SHP77 treated with DMSO at 0.1 percent for 48 hours (cell line): ENCODE data around the gene ZNF638.

Experiments used
- DNase-seq: peaks from one replicate; lab custom pipeline; 2025; lab: John Stamatoyannopoulos, UW

Gene ZNF638

DNA sequence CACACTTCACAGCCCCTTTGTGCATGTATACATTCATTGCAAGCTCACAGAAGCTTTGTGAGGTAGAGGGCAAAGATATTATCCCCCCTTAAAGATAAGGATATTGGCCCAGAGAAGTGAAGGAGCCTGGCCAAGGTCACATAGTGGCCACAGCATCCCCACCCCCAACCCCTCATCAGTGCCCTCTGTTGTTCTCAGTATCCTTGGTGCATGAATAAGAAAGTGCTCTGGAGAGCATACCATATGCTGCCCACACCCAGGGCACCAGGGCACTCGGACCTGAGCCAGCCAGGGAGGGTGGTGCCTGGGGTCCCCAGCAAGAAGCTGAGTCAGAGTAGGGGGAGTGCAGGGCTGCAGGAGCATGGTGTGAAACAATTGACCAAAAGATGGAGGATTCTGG is 125.0 kb downstream of the ZNF638 start:
- no peak for DNase-seq

DNA sequence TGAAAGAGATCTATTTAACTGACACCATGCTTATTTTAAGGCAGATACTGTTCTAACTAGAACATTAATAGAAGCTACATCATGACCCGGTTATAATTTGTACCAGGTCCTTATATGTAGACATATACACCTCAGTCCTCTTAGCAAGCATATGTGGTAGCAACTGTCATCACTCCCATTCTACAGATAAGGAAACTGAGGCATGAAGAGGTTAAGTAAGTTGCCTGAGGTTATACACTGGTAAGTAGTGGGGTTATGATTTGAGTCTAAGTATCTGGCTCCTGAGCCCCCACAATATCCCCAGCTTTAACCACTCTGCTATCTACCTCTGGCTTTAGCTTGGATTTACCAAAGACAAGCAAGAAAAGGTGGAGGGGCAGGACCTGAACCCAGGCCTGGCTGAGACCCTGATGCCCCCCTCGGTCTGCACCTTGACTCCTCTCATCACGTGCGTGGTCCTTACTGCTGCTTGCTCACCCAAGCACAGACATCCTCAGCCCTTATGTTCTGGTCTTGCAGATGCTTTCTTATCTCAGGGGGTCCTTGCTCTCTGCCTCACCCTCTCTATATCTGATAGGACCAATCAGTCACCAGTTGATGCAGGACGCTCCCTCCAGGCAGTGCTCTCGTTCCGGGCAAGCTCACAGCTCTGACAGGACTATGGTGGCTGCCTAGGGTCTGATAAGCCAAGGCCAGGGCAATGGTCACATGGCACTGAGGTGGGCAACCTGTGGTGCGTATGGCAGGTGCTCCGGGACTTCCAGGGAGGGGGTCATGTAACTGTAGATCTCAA is 125.7 kb downstream of the ZNF638 start:
- no peak for DNase-seq

DNA sequence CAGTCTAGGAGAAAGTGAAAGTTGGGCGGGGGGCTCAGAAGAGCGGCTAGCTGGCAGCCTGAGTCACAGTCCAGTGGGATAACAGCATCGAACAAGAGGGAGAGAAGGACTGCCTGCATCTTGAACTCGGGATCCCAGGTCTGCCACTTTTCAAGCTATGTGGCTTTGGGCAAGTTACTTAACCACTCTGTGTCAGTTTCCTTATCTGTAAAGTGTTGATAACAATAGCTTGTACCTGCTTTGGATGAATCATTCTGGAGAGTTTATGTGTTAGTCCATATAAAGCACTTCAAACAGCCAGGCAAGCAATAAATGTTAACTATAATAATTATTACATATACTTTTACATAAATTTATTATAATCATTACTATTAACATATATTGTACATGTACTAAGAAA is 126.3 kb downstream of the ZNF638 start:
- no peak for DNase-seq

DNA sequence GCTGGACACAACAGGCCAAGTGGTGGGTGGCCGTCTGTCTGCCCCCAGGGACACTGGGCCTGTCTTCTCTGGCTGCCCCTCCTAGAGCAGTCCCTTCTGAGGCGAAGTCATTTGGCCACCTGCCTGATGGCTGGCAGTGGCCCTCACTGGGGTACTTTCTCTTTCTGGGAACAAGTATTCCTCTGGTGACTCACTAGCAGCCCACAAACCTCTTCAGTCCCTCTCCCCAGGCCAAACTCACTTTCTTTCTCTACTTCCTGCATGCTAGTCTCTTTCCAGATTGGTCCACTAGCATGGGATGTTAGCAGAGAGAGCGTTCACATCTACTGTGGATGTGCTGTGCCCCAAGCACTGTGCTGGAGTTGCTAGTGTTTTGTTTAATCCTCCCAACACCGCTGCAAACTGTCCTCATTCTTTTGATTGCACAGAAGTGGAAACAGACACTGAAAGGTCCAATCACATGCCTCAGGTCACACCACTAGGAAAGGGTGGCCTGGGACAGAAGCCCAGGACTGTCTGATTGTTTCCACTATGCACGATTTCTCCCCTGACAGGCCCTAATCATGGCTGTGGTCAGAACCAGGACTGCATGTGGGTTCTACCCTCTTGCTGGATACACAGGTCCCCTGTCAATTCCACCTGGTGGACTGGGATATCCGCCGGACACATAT is 127.0 kb downstream of the ZNF638 start:
- DNase-seq: no peak

DNA sequence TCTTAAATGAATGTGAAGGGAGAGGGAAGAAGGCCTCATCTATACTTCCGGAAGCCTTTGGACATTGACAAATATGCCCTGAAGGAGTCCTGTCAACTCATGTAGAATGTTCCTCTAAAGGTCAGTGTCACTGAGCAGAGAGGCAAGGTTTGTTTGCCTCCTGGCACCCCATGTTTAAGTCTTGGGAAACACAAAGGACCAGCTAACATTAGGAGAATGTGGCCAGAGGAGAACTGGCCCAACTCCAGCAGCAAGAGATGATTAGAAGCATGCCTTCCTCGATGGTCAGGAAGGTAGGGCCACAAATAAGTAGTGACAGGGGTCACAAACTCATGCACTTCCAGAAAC is 127.5 kb downstream of the ZNF638 start:
- DNase-seq: no peak

DNA sequence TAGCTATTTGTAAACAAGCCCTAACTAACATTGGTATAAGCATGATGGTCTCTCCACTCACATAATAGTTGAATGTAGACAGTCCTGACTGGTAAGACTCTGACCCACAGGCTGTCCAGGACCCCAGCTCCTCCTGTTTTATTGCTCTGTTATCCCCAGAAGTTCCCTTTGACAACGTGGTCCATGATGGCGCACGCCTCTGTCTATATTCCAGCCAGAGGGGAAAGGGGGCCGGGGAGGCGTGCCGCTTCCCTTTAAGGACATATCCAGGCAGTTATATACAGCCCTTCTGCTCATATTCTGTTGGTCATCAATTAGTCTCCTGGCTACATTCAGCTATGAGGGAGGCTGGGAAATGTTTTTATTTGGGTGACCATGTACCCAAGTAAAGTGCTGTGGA is 128.5 kb downstream of the ZNF638 start:
- DNase-seq: no peak

DNA sequence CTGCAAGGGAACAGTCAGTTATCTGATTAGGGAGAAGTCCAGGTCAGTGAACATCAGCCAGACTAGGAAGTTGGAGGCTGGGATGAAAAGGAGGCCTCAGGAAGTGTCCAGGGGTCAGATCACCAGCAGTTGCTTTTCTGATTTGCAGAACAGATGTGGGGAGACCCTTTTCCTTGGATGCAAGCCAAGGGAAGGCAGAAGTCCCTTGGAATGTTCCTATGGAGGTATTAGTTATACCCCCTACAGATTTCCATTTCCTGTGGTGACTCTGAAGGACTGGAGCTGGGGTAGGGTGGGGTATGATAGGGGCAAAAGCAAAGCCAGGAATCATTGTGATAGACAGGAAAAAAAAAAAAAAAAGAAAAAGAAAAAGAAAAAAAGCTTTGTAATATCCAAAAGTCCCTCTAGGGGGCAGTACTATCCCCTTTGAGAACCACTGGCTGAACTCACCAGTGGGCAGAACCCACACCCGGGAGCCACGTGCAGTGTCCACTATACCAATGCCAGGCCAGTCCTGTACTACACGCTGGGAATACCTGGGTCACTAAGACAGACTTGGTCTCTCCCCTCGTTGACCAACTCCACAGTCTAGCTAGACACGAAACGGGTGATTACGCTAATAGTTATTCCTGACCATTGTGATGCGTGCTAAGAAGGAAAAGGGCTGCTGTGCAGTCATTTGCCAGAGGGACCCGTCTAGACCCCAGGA is 129.2 kb downstream of the ZNF638 start:
- DNase-seq: no peak

DNA sequence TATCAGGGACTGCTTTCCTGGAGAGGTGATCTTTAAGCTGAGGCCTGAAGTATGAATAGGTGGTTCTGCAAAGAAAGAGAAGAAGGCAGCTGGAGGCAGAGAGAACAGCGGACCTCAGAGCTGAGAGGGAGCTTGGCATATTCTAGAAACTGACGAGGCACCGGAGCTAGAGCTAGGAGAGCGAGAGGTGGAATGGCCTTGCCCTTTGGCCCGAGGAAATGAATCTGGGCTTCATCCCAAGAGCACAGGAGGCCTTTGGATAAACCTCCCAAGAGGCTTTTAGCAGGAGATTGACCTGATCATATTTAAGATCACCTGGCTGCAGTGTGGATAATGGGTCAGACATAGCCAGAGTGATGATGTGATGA is 129.7 kb downstream of the ZNF638 start:
- no peak for DNase-seq

DNA sequence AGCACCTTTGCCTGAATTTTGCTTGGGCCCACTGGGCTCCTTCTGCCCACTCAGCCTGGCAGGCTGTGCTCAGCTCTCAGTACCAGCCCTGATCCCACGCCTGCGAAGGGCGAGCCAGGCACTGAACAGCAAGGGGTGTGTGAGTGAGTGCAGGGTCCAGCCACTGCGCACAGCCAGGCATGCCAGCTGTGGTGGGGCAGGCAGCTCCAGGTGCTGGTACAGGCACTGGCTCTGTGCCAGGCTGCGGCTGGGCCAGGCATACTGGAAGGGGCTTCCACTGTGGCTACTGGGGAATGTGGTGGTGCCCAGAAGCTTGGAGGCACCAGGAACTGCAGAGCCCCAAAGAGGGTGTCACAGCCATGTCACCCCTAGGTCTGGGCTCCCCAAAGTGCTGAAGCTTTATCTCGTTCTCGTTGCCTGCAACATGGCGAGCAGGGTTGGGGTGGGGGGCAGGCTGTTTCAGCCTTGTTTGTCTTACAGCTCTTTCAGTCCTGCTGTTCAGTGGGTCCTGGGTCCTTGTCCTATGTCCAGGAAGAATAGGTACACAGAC is 130.5 kb downstream of the ZNF638 start:
- no peak for DNase-seq

DNA sequence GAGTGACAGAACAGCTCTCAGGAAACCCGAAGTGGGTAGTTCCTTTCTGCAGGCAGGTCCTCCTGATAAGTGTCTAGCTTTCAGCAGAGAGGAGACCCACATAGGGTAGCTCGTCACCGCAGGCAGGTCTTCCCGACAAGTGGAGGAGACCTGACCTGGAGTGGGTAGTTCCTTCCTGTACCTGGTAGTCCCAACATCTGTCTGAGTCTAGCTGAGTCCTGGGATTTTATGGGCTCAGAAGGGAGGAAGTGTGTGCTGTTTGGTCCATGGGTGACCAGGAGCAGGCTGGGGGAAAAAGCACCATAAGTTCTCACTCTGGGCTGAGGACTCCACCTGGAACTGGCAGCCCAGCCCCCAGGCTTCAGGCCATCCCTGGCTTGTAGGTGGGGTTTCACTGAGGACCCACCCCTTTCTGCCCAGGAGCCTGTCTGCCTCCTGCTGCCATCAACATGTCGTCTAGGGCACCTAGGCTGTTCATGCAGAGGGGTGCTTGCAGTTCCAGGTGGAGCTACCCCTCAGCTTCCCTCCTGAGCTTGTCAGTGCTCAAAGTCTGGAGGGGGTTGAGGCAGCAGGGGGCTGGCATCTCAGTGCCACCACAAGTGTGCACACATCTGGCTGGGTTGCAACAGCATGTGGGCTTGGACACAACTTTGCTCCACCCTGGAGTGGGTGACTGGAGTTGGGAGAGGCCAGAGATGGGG is 131.2 kb downstream of the ZNF638 start:
- no peak for DNase-seq

DNA sequence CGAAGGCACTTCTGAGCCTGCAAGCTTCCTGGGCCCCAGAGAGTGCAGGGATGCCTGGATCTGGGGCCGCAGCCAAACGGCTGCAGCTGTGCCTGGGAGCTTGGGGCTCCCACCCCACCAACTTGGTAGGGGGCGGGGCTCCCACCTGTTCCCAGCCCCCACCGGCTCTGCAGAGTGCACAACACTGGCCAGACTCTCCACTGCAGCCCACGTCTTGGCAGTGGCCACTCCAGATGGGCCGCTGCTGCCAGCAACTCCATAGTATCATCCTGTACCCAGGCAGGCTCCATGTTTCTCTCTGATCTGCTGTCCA is 131.7 kb downstream of the ZNF638 start:
- DNase-seq: no peak

DNA sequence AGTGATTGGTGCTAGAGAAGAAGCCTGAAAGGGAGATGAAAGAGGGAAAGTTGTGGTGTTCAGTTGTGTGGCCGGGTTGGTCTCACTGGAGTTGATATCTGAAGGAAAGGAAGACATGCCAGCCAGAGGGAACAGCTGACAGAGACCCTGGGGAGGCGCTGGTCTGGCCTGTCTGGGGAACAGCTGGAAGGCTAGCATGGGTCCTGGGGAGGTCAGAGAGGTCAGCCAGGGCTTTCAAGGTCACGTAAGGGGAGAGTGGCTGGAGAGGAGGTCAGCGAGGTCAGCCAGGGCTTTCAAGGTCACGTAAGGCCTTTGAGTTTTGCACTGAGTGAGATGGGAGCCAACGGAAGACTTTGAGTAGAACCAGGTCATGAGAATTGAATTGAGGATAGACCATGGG is 132.8 kb downstream of the ZNF638 start:
- no peak for DNase-seq

DNA sequence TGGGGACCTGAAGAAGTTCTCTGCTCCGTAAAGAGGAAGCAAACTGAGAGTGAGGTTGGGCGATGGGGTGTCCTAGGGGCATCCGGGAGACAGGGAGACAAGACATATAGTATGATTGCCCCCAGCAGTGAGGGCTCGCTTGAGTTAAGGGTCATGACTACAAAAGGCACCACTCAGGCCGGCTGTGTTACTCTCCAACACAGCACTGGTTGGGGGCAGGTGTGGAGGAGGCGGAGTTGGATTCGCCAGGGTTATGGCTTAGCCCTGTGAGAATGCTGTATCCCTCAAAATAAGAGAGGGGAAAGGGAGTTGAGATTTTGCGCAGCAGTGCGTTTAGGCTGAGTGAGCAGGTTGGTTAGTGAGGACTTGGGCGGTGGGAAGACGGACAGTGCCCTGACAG is 133.8 kb downstream of the ZNF638 start:
- DNase-seq: no peak

DNA sequence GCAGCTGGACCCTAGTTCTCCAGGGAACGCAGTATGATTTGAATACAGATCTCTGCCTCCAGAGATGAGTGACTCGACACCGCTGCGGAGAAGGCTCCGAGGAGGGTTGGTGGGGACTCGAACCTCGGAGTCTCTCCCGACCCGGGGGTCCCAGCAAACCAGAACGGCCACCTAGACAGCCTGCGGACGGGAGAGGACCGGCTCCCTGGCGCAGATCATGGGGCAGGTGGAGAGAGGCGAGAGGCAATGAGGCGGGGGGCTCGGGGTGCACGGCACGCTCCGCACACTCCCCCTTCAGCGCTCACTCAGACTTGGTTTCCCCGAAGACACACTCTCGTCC is 134.3 kb downstream of the ZNF638 start:
- no peak for DNase-seq

DNA sequence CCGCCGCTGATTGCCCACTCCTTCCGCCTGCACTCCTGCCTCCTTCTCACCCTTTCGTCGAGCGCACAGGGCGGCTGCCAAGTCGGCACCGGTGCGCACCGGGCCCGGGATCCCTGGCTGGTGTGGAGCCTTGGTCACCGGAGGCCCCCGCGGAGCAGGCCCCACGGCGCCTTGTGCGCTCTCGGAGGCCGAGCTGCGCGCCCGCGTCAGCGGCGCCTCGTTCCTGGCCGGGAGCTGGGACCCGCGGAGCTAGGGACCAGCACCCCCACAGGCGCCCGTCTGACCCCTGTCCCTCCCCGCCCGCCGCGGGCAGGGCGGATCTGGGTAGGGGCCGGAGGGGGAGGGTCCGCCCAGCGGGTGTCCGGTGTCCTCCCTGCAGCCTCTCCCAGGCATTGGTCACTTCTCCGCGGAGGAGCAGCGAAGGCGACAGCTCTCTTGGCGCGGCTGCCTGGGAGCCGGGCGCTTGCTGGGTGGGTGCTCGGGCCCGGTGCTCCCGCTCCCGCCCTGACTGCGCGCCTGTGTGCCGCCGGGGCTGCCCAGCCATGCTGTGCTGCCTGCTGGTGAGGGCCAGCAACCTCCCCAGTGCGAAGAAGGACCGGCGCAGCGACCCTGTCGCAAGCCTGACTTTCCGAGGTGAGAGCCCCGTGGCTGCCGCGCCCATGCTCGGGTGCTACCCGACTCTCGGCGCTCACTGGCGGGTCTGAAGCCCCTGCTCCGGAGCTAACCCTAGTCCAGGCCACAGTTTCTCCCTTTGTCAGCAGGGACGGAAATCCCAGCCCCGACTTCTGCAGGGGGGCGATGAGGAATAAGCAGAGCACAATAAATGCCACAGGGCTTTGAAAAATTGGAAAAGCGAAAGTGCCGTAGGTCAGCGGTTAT is 135.0 kb downstream of the ZNF638 start:
- DNase-seq: no peak

DNA sequence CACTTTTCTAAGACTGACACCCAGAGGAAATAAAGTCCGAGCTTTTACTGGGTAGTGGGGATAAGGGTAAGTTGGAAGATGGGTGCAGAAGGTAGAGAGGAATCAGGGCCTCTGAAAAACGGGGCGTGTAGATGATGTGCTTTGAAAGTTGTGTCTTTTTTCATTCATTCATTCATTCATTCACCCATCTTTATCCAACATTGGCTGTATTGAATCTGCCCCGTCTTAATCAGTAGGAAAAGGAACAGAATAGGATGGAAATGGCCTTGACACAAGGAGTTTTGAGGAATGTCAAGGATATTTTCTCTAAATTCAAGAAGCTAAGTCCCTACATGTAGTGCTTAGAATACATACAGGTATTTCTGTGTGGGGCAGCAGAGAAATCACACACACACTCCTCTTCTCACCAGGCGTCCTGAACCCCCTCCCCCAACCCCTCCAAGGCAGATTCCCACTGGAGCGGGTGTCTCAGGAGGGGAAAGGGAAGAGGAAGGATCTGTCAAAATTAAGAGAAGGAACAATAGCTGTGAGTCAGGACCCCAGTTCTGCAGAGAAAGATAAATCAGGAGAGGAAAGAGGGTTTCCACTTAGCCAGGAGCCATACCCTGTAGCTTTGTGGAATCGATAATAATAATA is 135.7 kb downstream of the ZNF638 start:
- DNase-seq: no peak

DNA sequence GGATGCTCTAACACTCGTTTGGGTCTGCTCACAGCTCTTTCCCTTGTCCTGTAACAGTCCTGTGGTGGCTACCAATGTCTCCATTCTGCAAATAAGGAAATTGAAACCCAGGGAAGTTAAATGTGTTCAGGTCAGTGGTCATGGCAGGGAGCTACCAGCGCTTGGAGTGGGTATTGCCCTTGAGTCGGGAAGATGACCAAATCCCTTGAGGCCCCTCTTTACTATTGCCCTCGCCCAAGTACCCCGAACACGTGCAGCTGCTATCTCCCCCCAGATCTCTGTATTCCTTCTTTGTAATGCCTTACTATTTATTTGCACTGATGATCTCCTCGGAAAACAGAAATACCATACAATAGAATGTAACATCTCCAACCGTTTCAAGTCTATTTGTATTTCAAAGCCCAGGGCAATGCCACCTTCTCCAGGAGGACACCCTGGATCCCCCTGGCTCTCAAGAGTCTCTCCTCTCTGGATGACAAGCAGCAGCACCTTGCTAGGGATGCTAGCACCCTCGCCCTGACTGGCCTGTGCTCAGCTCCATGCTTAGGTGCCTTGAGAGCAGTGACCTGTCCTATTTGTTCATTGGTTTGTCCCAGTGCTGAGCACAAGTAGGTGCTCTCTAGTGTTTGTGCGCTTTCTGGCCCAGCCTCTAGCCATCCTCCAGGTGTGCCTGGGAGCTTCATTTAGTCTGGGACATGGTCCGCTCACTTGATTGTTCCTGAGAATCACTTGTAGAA is 136.9 kb downstream of the ZNF638 start:
- no peak for DNase-seq

DNA sequence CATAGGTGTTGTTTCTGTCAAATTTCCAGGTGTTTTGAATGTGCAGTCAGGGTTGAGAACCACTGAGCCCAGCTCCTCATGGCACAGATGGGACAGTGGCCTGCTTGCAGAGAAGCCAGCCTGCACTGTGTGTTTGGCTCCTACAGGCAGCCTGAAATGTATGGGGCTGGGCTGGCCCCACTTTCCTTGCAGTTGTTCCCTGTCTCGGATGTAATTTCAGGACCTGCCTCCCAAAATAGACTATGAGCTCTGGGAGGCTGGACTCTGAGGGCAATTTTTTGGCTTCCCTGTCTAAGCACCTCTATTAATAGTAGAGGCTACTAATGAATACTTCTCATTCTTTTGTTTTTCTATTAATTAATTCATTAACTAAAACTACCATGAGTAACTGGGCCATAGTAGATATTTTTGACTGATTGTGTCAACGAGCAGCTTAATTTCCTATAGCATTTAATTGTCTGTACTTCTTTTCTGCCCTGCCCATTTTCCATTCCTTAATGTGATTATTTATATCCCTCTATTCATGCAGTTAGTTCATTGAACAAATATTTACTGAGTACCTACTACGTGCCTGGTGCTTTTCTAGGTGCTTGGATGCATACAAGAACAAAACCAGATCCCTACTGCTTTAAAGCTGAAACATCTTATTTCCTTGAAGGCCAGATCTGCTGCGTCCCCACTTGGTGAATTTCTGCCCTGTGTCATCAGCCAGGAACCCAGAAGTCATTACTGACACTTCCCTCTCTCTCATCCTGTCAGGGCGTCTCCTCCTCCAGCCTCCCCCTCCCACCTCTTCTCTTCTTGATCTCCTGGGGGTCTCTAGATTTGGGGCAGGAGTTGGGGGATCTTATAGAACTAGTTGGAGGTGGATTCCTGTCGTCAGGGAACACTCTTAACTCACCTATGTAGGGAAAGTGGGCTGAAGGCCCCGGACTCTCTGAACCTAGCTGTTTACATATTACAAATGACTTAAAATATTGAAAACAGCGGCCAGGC is 138.1 kb downstream of the ZNF638 start:
- DNase-seq: no peak

DNA sequence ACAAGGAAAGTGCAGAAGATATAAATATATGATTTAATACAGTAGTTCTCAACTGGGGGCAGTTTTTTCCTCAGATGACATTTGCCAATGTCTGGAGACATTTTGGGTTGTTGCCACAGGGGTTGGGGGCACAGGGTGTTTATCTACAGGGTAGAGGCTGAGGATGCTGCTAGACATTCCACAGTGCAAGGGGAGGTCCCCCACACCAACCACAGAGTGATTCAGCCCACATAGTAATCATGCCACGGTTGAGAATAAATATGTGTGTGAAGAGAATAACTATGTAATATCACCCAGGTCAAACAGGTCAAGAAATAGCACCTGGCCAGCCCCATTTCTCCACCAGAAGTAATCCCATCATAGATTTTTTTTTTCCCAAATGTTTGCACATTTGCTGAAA is 139.7 kb downstream of the ZNF638 start:
- no peak for DNase-seq
